SU-DHL-6 (cell line): ENCODE data around the gene FAM177A1.
"Not testable (repeated sequence)": the region's sequence is repeated elsewhere in the genome, so short reads cannot be mapped to it uniquely, and the experiment has no call there.

ENCODE experiments used
- H2AFZ ChIP-seq: fragments of 200-600 bp; sonication (generic); 2 replicates; pipeline ENCODE4 v1.6.1; 2014; ENCODE audit warnings: low read depth, mild to moderate bottlenecking, moderate library complexity, mixed read lengths, antibody characterized with exemption, low read length; ENCODE audit not compliant: severe bottlenecking
- H3F3A ChIP-seq: fragments of 200-600 bp; shearing (Covaris generic); 2 replicates; pipeline ENCODE4 v1.6.0; 2016; ENCODE audit warnings: antibody characterized with exemption, mild to moderate bottlenecking; ENCODE audit not compliant: insufficient read depth
- H3K27ac ChIP-seq: fragments of 200-600 bp; sonication (generic); 2 replicates; pipeline ENCODE4 v1.5.1; 2016; ENCODE audit warnings: low read depth, mild to moderate bottlenecking, low read length, moderate library complexity, mixed read lengths
- H3K27me3 ChIP-seq: fragments of 200-600 bp; sonication (generic), shearing (Covaris generic); 2 replicates; pipeline ENCODE4 v1.6.0; 2014; ENCODE audit warnings: mild to moderate bottlenecking, low read length
- H3K36me3 ChIP-seq: fragments of 200-600 bp; sonication (generic); 2 replicates; pipeline ENCODE4 v1.6.1; 2014; ENCODE audit warnings: mild to moderate bottlenecking, low read length, mixed read lengths
- H3K4me2 ChIP-seq: fragments of 300-600, 200-600 bp; shearing (Covaris generic), sonication (generic); 2 replicates; pipeline ENCODE4 v1.6.0; 2014; ENCODE audit warnings: low read length, low read depth, mild to moderate bottlenecking; ENCODE audit not compliant: poor library complexity, severe bottlenecking
- H3K4me3 ChIP-seq: fragments of 200-600 bp; sonication (generic); 2 replicates; pipeline ENCODE4 v1.5.1; 2014; ENCODE audit warnings: antibody characterized with exemption, low read length, mild to moderate bottlenecking, mixed read lengths; ENCODE audit not compliant: insufficient read depth, poor library complexity, severe bottlenecking
- H3K79me2 ChIP-seq: fragments of 200-600 bp; sonication (generic); 2 replicates; pipeline ENCODE4 v1.6.1; 2014; ENCODE audit warnings: mild to moderate bottlenecking, low read length, moderate library complexity; ENCODE audit not compliant: insufficient read depth
- H3K9ac ChIP-seq: fragments of 200-600 bp; sonication (generic); 2 replicates; pipeline ENCODE4 v1.7.0; 2014; ENCODE audit warnings: mild to moderate bottlenecking, low read length
- H3K9me2 ChIP-seq: fragments of 200-600 bp; sonication (generic); replicated peaks from 2 replicates; pipeline ENCODE4 v1.6.1; 2014; ENCODE audit warnings: low read length; ENCODE audit not compliant: insufficient read depth
- H3K9me3 ChIP-seq: fragments of 200-600 bp; sonication (generic); 2 replicates; pipeline ENCODE4 v1.6.1; 2014; ENCODE audit warnings: low read length, mixed read lengths; ENCODE audit not compliant: insufficient read depth
- H4K20me1 ChIP-seq: fragments of 200-600 bp; sonication (generic); 2 replicates; pipeline ENCODE4 v1.6.1; 2014; ENCODE audit warnings: low read depth, mild to moderate bottlenecking, antibody characterized with exemption, low read length, moderate library complexity, mixed read lengths
- CTCF ChIP-seq: fragments of 200-600 bp; sonication (generic); IDR thresholded peaks from one replicate; pipeline ENCODE4 v1.5.1; 2017; ENCODE audit warnings: antibody characterized with exemption, mild to moderate bottlenecking, low read length, moderate library complexity; ENCODE audit not compliant: insufficient read depth, poor library complexity, severe bottlenecking
- EZH2phosphoT487 ChIP-seq: fragments of 200-600 bp; sonication (generic), shearing (Covaris generic); conservative IDR thresholded peaks from 2 replicates; pipeline ENCODE4 v1.6.1; 2018; ENCODE audit warnings: mild to moderate bottlenecking, antibody characterized with exemption, low read length, moderate library complexity, mixed read lengths

FAM177A1 gene

GRCh38 chr14:35051796-35052195, 5.7 kb downstream of the FAM177A1 start:
- Histone ChIP-seq H3K9ac (no peak overlapping the region), H2AFZ (no peak overlapping the region), H3K27me3 (no peaks in the 10 kb centered on the region), H3F3A (no peaks in the 10 kb centered on the region), H3K9me2 (no peaks in the 10 kb centered on the region), H3K27ac (no peak overlapping the region), H3K4me2 (no peak overlapping the region), H3K36me3 (no peaks in the 10 kb centered on the region), H4K20me1 (no peaks in the 10 kb centered on the region), H3K9me3 (no peaks in the 10 kb centered on the region), H3K4me3 (no peak overlapping the region), H3K79me2 (no peaks in the 10 kb centered on the region; the same call in 1 of the 2 replicates)
- TF ChIP-seq CTCF (no peak), EZH2phosphoT487 (no peak)

GRCh38 chr14:35052637-35053036, 6.6 kb downstream of the FAM177A1 start:
- Histone ChIP-seq H3K9ac (no peak overlapping the region), H3K4me2 (no peak overlapping the region), H4K20me1 (no peaks in the 10 kb centered on the region), H3K36me3 (no peaks in the 10 kb centered on the region), H3K9me2 (no peaks in the 10 kb centered on the region), H2AFZ (no peak overlapping the region), H3K27me3 (no peaks in the 10 kb centered on the region), H3K27ac (no peak overlapping the region), H3K9me3 (no peaks in the 10 kb centered on the region), H3F3A (no peaks in the 10 kb centered on the region), H3K79me2 (no peaks in the 10 kb centered on the region; the same call in 1 of the 2 replicates), H3K4me3 (no peak overlapping the region)
- TF ChIP-seq EZH2phosphoT487 (no peak), CTCF (no peak)

GRCh38 chr14:35061113-35061791, 15.2 kb downstream of the FAM177A1 start:
- not testable (repeated sequence) for H3K9me3 ChIP-seq, H3K9ac ChIP-seq, H3K4me3 ChIP-seq, H2AFZ ChIP-seq, H3K27me3 ChIP-seq, H3K9me2 ChIP-seq, H3K27ac ChIP-seq, H3K79me2 ChIP-seq, H4K20me1 ChIP-seq, H3K4me2 ChIP-seq, H3K36me3 ChIP-seq, H3F3A ChIP-seq

- H3K27ac ChIP-seq, H3K27me3 ChIP-seq, H3K9ac ChIP-seq, H3K4me3 ChIP-seq, H3K9me2 ChIP-seq, H3K4me2 ChIP-seq, H3K36me3 ChIP-seq, H3K9me3 ChIP-seq, H3K79me2 ChIP-seq, H3F3A ChIP-seq, H2AFZ ChIP-seq, H4K20me1 ChIP-seq: not testable (repeated sequence)
These were observed 19.7 kb downstream of the FAM177A1 start for GRCh38 chr14:35065731-35066130.
